GM21381 (cell line): ENCODE data around the gene ROPN1L.
"Not testable (repeated sequence)": the region's sequence is repeated elsewhere in the genome, so short reads cannot be mapped to it uniquely, and the experiment has no call there.

Experiments used
- ATAC-seq: cut with Tn5 transposase; IDR thresholded peaks from one replicate; pipeline ENCODE4 v1.9.1; 2021; ENCODE audit warnings: mild to moderate bottlenecking, moderate library complexity; ENCODE audit not compliant: unreplicated experiment

The ROPN1L gene

GRCh38 chr5:10499066-10499465 is 57.4 kb downstream of the ROPN1L start:
- ATAC-seq = no peak

- ATAC-seq = no peak
These were observed 58.1 kb downstream of the ROPN1L start for GRCh38 chr5:10499776-10500175.

GRCh38 chr5:10500669-10501068 is 59.0 kb downstream of the ROPN1L start:
- ATAC-seq = no peak

- ATAC-seq = no peak
These were observed 59.9 kb downstream of the ROPN1L start for GRCh38 chr5:10501554-10502075.

- ATAC-seq = no peak
These were observed 60.5 kb downstream of the ROPN1L start for GRCh38 chr5:10502130-10502529.

GRCh38 chr5:10502578-10502977 is 60.9 kb downstream of the ROPN1L start:
- no peak for ATAC-seq

GRCh38 chr5:10503321-10503720 is 61.6 kb downstream of the ROPN1L start:
- ATAC-seq = no peak

- no peak for ATAC-seq
These were observed 62.5 kb downstream of the ROPN1L start for GRCh38 chr5:10503997-10504793.

GRCh38 chr5:10505517-10506095 is 63.9 kb downstream of the ROPN1L start:
- ATAC-seq = peak; percentile 65

GRCh38 chr5:10506535-10506934 is 64.9 kb downstream of the ROPN1L start:
- no peak for ATAC-seq

GRCh38 chr5:10507575-10508096 is 66.0 kb downstream of the ROPN1L start:
- ATAC-seq = no peak

GRCh38 chr5:10509575-10509974 is 67.9 kb downstream of the ROPN1L start:
- no peak for ATAC-seq

GRCh38 chr5:10511741-10512640 is 70.3 kb downstream of the ROPN1L start:
- no peak for ATAC-seq

- ATAC-seq = no peak
These were observed 72.1 kb downstream of the ROPN1L start for GRCh38 chr5:10513501-10514442.

- ATAC-seq = not testable (repeated sequence)
These were observed 72.9 kb downstream of the ROPN1L start for GRCh38 chr5:10514572-10514971.
